ENCODE data around the gene PCBD1.

Gene PCBD1

DNA sequence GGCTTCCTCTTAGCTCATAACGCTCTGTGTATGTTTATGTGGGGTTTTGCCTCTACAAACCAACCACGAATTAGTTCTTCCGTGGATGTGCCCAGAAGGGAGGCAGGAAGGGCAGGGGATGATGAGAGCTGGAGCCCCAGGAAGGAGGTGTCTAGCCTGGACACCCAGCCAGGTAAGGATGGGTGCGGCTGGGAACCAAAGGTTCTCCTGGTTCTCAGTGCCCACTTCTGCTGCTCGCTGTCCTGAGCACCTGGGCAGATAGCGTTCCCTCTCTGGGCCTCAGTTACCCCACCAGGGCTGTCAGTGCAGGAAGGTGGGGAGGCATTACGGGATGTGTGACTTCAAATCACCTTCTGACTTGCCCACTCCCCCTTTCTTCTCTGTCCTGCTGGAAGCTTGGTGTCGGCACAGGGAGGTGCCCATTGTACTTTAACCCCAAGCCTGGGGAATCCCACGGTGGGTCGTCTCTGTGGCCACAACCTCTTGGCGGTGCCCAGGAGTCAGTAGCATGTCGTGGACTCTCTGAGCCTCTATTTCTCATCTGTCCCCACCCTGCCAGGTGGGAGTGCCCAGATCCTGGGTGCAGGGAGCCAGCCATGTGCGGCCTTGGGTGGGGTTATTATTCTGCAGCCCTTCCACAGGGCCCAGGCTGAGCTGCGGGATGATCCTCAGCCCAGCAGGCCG lies 18.7 kb upstream of the PCBD1 start:
- Mint-ChIP-seq H3K4me3 (no peak overlapping the region), H3K27me3 (ENCODE audit: low read depth, poor library complexity) (peaks cover 20% of the 10 kb centered on the region), H3K9me3 (no peaks in the 10 kb centered on the region), H3K4me1 (peaks cover 49% of the 10 kb centered on the region), H3K27ac (no peak overlapping the region), H3K36me3 (ENCODE audit: low read depth) (no peaks in the 10 kb centered on the region)
- DNase-seq: no peak
- TF ChIP-seq, protein P1, sequence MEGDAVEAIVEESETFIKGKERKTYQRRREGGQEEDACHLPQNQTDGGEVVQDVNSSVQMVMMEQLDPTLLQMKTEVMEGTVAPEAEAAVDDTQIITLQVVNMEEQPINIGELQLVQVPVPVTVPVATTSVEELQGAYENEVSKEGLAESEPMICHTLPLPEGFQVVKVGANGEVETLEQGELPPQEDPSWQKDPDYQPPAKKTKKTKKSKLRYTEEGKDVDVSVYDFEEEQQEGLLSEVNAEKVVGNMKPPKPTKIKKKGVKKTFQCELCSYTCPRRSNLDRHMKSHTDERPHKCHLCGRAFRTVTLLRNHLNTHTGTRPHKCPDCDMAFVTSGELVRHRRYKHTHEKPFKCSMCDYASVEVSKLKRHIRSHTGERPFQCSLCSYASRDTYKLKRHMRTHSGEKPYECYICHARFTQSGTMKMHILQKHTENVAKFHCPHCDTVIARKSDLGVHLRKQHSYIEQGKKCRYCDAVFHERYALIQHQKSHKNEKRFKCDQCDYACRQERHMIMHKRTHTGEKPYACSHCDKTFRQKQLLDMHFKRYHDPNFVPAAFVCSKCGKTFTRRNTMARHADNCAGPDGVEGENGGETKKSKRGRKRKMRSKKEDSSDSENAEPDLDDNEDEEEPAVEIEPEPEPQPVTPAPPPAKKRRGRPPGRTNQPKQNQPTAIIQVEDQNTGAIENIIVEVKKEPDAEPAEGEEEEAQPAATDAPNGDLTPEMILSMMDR (IDR thresholded peaks at IDR 0.05): no peak

DNA sequence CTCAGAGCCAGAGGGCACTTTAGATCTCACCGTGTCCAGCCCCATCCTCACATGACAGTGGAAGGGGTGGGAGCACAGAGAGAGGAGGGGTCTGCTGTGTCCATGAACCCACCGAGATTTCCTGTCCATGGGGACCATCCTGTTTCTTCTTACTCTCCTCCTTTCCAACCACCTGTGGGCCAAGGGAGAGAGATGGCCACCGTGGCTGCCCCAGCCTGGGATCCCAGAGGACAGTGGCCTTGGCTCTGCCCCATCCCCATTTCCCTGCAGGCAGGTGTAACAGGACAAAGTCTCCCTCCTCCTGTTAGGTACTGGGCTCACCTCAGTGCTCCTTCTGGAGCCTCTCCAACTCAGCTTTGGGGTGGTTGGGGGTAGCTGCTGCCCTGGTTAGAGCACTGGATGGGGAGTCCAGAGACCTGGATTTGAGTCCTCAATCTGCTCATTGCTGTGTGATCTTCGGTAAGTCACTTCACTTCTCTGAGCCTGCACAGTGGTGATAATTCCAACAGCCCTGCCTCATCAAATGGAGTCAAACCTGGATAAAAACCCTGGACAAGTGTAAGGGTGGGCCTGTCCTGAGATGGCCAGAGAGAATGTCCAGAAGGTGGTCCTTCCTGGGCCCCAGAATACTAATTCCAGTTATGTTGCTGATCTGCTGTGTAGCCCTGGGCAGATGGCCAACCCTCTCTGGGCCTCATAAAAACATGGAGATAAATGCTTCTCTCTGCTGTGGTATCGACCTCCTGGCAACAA lies 17.8 kb upstream of the PCBD1 start:
- Mint-ChIP-seq H3K27ac (no peak overlapping the region), H3K4me1 (peaks cover 49% of the 10 kb centered on the region), H3K9me3 (no peaks in the 10 kb centered on the region), H3K27me3 (ENCODE audit: low read depth, poor library complexity) (peaks cover 19% of the 10 kb centered on the region), H3K36me3 (ENCODE audit: low read depth) (no peaks in the 10 kb centered on the region), H3K4me3 (no peak overlapping the region)
- TF ChIP-seq, protein P1 (IDR thresholded peaks at IDR 0.05): no peak
- DNase-seq: no peak

DNA sequence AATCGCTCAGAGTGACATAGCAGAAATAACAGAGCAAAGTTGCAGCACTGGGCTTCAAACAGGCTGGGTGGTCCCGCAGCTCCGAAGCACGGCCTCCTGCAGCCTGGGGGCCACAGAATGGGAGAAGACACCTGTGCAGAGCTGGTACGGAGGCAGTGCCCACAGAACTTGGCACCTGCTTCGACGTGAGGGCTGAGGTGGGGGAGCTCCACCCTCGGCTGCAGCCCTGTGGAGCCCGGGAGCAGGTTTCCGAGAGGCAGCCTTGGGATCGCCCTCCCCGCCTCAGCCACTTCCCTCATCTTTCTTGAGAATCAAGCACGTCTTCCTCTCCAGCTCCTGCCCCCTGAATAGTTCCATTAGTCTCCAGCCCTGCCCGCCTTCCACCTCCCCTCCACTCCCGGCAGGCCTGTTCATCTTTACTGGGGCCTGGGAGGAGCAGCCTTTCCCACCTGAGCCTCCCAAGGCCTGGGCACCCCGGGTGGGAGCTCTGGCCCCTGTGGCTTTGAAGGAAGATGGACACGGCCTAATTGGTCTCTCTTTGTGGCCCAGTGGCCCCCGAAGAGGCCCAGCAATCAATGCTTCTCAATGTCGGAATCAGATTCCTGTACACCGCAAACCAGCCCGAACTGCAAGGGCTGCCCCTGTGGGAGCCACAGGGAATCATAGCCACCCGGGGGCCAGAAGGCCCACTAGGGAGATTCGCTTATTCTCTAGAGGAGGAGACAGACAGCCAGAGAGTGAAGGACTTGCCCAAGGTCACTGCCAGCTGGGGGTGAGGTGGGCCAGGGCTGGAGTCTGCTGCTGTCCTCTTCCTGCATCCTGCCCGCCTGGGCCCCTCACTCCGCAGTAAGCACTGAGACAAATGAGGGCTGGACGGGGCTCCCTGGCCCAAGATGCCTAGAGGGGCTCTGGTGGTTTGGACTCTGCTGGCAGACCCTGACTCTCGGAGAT lies 17.0 kb upstream of the PCBD1 start:
- H3K36me3 Mint-ChIP-seq (ENCODE audit: low read depth): no peaks in the 10 kb centered on the region
- peaks cover 49% of the 10 kb centered on the region for H3K4me1 Mint-ChIP-seq
- H3K27ac Mint-ChIP-seq: peak overlapping the region; percentile 84
- H3K27me3 Mint-ChIP-seq (ENCODE audit: low read depth, poor library complexity): peaks cover 17% of the 10 kb centered on the region
- DNase-seq: no peak
- no peak overlapping the region for H3K4me3 Mint-ChIP-seq
- TF ChIP-seq, protein P1 (IDR thresholded peaks at IDR 0.05): no peak
- H3K9me3 Mint-ChIP-seq: no peaks in the 10 kb centered on the region

DNA sequence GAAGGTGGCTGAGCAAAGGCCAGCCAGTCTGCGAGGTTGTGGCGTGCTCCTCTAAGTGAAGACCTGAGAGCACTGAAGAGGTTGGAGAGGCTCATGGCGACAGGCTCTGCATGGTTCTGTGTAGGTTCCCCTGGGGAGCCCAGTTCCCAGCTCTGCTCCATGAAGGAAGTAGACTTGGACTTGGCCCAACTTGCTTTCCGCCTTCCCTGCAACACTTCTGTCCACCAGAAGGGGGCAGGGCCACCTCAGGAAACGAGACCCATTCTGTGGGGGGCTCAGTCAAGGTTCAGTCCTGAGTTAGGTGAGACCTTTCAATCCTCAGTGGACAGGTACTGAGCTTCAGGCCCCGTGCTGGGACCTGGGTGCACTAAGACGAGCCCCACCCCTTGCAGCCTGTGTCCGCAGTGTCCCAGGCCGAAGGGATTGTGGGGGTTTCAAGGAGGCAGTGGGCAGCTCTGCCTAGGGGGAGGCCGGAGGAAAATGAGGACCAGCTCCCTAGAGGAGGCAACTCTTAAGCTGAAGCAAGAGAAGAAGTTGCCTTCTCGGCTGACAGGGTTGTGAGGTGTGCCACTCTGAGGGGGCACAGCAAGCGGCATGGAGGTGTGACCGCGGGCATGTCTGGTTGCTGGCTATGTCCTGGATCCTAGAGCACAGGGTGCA lies 15.0 kb upstream of the PCBD1 start:
- TF ChIP-seq, protein P1 (IDR thresholded peaks at IDR 0.05): peak; percentile 93
- no peaks in the 10 kb centered on the region for H3K36me3 Mint-ChIP-seq (ENCODE audit: low read depth)
- DNase-seq: peak; percentile 79
- no peak overlapping the region for H3K27ac Mint-ChIP-seq
- peaks cover 23% of the 10 kb centered on the region for H3K27me3 Mint-ChIP-seq (ENCODE audit: low read depth, poor library complexity)
- no peak overlapping the region for H3K4me3 Mint-ChIP-seq
- no peaks in the 10 kb centered on the region for H3K9me3 Mint-ChIP-seq
- H3K4me1 Mint-ChIP-seq: peaks cover 37% of the 10 kb centered on the region

DNA sequence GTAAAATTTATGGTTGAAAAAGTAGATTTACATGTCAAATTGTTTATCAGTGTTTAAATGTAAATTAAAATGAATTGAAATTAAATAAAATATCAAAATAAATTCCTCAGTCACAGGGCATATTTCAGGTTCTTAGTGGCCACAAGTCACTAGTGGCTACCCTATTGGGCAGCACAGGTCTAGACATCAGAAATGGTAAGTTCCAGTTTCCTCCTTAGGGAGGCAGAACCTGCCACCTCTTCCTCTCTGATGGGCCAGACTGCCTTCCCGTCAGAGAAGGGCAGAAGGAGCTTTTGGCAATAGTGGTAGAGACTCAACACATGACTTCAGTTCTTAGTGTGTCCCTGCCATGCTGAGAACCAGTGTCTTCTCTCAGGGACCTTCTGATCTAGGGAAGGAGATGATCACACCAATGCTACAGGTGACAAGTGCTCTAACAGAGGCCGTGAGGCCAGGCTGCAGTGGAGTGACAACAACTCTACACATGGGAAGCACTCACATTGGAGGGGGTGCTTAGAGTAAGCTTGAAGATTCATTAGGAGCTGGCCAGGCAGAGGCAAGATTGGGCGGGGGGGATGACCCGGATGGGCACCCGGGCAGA lies 14.4 kb upstream of the PCBD1 start:
- H3K4me3 Mint-ChIP-seq: no peak overlapping the region
- H3K27ac Mint-ChIP-seq: no peak overlapping the region
- peaks cover 23% of the 10 kb centered on the region for H3K27me3 Mint-ChIP-seq (ENCODE audit: low read depth, poor library complexity)
- peaks cover 30% of the 10 kb centered on the region for H3K4me1 Mint-ChIP-seq
- H3K9me3 Mint-ChIP-seq: no peaks in the 10 kb centered on the region
- H3K36me3 Mint-ChIP-seq (ENCODE audit: low read depth): no peaks in the 10 kb centered on the region
- DNase-seq: no peak
- TF ChIP-seq, protein P1 (IDR thresholded peaks at IDR 0.05): no peak

All from nephron progenitor cell (in vitro differentiated cells).